Epithelial cell of proximal tubule (primary cell): ENCODE measurements around the gene CRIM1. TPM values are rescaled to one million over a fixed set of nuclear protein-coding genes. Genes with fewer than 3 reads are reported as not detected.
A peak's percentile ranks its signal among the peaks of the same experiment; 100 is the strongest.

Experiments
- DNase-seq: peaks from one replicate; pipeline ENCODE4 v3.0.0-alpha.2; 2011; ENCODE audit warnings: low read depth
- H3K4me3 ChIP-seq: 2 replicates; pipeline ENCODE4 v1.5.1; 2011; ENCODE audit warnings: low read depth, mild to moderate bottlenecking, low read length
- CTCF ChIP-seq: conservative IDR thresholded peaks from 2 replicates; pipeline ENCODE4 v1.5.1; 2012; ENCODE audit warnings: low read depth, mild to moderate bottlenecking, low read length
- total RNA-seq: library from RNA; depleted of rRNA; stranded (reverse); fragments of >200 nt; gene quantifications from 2 replicates; pipeline ENCODE4 v1.2.3, GENCODE V29; 2015

CRIM1 gene
- total RNA-seq, 1 donor from 2014 or later, result 143 TPM

- TF ChIP-seq CTCF, result no peak
- H3K4me3 ChIP-seq, result no peak overlapping the region
- no peak for DNase-seq
Measured at GRCh38 chr2:36395866-36396265, 40.3 kb downstream of the CRIM1 start.

GRCh38 chr2:36396878-36397539 lies 41.4 kb downstream of the CRIM1 start:
- TF ChIP-seq CTCF, result no peak
- H3K4me3 ChIP-seq, result no peak overlapping the region
- no peak for DNase-seq

DNA sequence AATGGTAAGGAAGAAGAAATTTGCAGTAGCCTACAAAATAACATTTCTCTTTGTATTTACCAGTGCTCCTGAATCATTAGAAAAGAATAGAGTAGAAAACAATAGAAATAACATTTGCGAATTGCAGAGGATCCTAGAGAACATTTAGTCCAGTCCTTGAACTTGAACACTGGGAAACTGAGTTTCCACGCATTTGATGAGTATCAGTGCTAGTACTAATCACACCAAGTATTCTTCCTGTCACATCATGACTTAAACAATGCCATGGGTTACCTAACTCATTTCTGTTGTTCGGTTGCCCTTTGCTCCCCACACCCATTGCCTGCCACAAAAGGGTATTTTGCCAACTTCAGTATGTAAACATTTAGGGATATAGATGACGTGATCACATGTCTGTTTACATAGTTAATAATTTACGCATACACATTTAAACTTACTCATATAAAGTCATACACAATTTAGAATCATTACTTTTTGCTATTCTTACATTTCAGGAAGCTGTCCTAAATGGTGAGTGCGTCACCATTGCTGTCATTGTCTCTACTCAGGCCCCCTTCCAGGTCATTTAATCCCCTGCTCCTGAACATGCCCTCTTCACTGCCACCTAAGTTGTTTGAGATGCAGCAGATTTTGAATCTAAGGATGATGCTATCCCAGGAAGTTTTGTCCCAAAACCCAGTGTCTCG lies 42.3 kb downstream of the CRIM1 start:
- no peak for DNase-seq
- TF ChIP-seq CTCF, result no peak
- no peak overlapping the region for H3K4me3 ChIP-seq

- no peak overlapping the region for H3K4me3 ChIP-seq
- DNase-seq, result no peak
- TF ChIP-seq CTCF, result no peak
Measured at GRCh38 chr2:36399050-36399449, 43.5 kb downstream of the CRIM1 start.

DNA sequence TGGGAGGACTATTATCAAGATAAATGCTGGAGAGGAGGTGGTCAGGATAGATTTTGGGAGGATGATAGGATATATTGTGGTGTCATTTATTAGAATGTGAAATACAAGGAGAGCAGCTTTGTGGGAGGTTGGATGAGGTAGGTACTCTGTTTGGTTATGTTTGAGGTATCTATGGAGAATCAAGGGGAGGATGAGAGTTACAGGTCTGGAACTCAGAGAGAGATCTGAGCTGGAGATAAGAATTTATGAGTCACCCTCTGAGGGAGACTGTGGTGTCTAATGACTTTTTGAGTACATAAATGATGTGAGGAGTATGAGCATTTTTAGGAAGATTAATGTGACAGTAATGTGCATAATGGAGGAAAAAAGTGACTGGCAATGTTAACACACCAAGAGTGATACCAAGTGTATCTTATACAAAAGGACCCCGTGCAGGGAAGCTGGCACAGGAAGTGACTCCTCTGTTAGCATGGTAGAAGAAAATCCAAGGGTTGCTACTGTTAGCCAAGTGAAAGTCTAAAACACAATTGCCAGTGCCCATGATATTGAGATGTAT lies 48.2 kb downstream of the CRIM1 start:
- peak overlapping the region; percentile 40 for H3K4me3 ChIP-seq
- no peak for TF ChIP-seq CTCF
- DNase-seq, result peak; percentile 65

GRCh38 chr2:36404318-36404717 lies 48.7 kb downstream of the CRIM1 start:
- peak overlapping the region; percentile 40 for H3K4me3 ChIP-seq
- peak; percentile 74 for DNase-seq
- no peak for TF ChIP-seq CTCF
